Stimulated activated naive CD8-positive, alpha-beta T cell treated with anti-CD3 and anti-CD28 coated beads, Interleukin-15, Interleukin-2, amounts not matched to agents 100 ng/mL and 50 ng/mL, for 24 hours (primary cell): ENCODE measurements around the gene CD177.
"Not testable (repeated sequence)": the region's sequence is repeated elsewhere in the genome, so short reads cannot be mapped to it uniquely, and the experiment has no call there.

ENCODE experiments used
- H3K27ac Mint-ChIP-seq: one replicate; pipeline ENCODE4 v1.8.0; 2021; ENCODE audit warnings: mild to moderate bottlenecking, mixed read lengths
- H3K27me3 Mint-ChIP-seq: one replicate; pipeline ENCODE4 v1.8.0; 2021; ENCODE audit warnings: mixed read lengths
- H3K36me3 Mint-ChIP-seq: one replicate; pipeline ENCODE4 v1.8.0; 2021; ENCODE audit warnings: low read depth, mixed read lengths
- H3K4me1 Mint-ChIP-seq: one replicate; pipeline ENCODE4 v1.8.0; 2021; ENCODE audit warnings: low read depth, mixed read lengths
- H3K4me3 Mint-ChIP-seq: one replicate; pipeline ENCODE4 v1.8.0; 2021; ENCODE audit warnings: mild to moderate bottlenecking, mixed read lengths
- H3K9me3 Mint-ChIP-seq: one replicate; pipeline ENCODE4 v1.8.0; 2021; ENCODE audit warnings: mixed read lengths

The CD177 gene

GRCh38 chr19:43353606-43354304 is at the start of gene CD177:
Gene CD177 (plus strand): TSS chr19:43353686. CDS start chr19:43353715, 29 bp downstream.
- no peaks in the 10 kb centered on the region for H3K27me3 Mint-ChIP-seq
- no peaks in the 10 kb centered on the region for H3K9me3 Mint-ChIP-seq
- no peaks in the 10 kb centered on the region for H3K36me3 Mint-ChIP-seq
- H3K4me1 Mint-ChIP-seq: no peaks in the 10 kb centered on the region
- no peak within 1 kb of the TSS for H3K27ac Mint-ChIP-seq
- H3K4me3 Mint-ChIP-seq: no peak within 1 kb of the TSS

GRCh38 chr19:43305642-43306041 is 47.8 kb upstream of the CD177 start:
- H3K4me1 Mint-ChIP-seq: no peaks in the 10 kb centered on the region
- H3K27ac Mint-ChIP-seq: no peak overlapping the region
- H3K4me3 Mint-ChIP-seq: no peak overlapping the region
- H3K36me3 Mint-ChIP-seq: no peaks in the 10 kb centered on the region
- no peaks in the 10 kb centered on the region for H3K9me3 Mint-ChIP-seq
- peaks cover 22% of the 10 kb centered on the region for H3K27me3 Mint-ChIP-seq

- Mint-ChIP-seq H3K4me1 (no peaks in the 10 kb centered on the region), H3K36me3 (no peaks in the 10 kb centered on the region), H3K27me3 (peaks cover 22% of the 10 kb centered on the region), H3K27ac (no peak overlapping the region), H3K4me3 (no peak overlapping the region), H3K9me3 (no peaks in the 10 kb centered on the region)
Observed at GRCh38 chr19:43306097-43306496, 47.4 kb upstream of the CD177 start.

GRCh38 chr19:43308244-43308815 is 45.2 kb upstream of the CD177 start:
- Mint-ChIP-seq H3K4me1 (no peaks in the 10 kb centered on the region), H3K36me3 (no peaks in the 10 kb centered on the region), H3K4me3 (no peak overlapping the region), H3K9me3 (no peaks in the 10 kb centered on the region), H3K27ac (no peak overlapping the region), H3K27me3 (peaks cover 13% of the 10 kb centered on the region)

- Mint-ChIP-seq H3K27ac (no peak overlapping the region), H3K9me3 (no peaks in the 10 kb centered on the region), H3K4me3 (no peak overlapping the region), H3K4me1 (no peaks in the 10 kb centered on the region), H3K36me3 (no peaks in the 10 kb centered on the region), H3K27me3 (peaks cover 11% of the 10 kb centered on the region)
Observed at GRCh38 chr19:43309466-43309865, 44.0 kb upstream of the CD177 start.

- Mint-ChIP-seq H3K4me1 (no peaks in the 10 kb centered on the region), H3K27me3 (peaks cover 11% of the 10 kb centered on the region), H3K36me3 (no peaks in the 10 kb centered on the region), H3K27ac (no peak overlapping the region), H3K9me3 (no peaks in the 10 kb centered on the region), H3K4me3 (no peak overlapping the region)
Observed at GRCh38 chr19:43310221-43310620, 43.3 kb upstream of the CD177 start.

GRCh38 chr19:43311256-43311655 is 42.2 kb upstream of the CD177 start:
- Mint-ChIP-seq H3K27ac (no peak overlapping the region), H3K27me3 (peaks cover 11% of the 10 kb centered on the region), H3K4me3 (no peak overlapping the region), H3K36me3 (no peaks in the 10 kb centered on the region), H3K4me1 (no peaks in the 10 kb centered on the region), H3K9me3 (no peaks in the 10 kb centered on the region)

- Mint-ChIP-seq H3K4me3 (no peak overlapping the region), H3K9me3 (no peaks in the 10 kb centered on the region), H3K27me3 (peaks cover 11% of the 10 kb centered on the region), H3K27ac (no peak overlapping the region), H3K4me1 (no peaks in the 10 kb centered on the region), H3K36me3 (no peaks in the 10 kb centered on the region)
Observed at GRCh38 chr19:43311706-43312105, 41.8 kb upstream of the CD177 start.

GRCh38 chr19:43313711-43314495 is 39.6 kb upstream of the CD177 start:
- Mint-ChIP-seq H3K27ac (no peak overlapping the region), H3K9me3 (no peaks in the 10 kb centered on the region), H3K27me3 (no peaks in the 10 kb centered on the region), H3K4me1 (no peaks in the 10 kb centered on the region), H3K36me3 (no peaks in the 10 kb centered on the region), H3K4me3 (no peak overlapping the region)

- Mint-ChIP-seq H3K4me1 (no peaks in the 10 kb centered on the region), H3K27me3 (no peaks in the 10 kb centered on the region), H3K36me3 (no peaks in the 10 kb centered on the region), H3K4me3 (no peak overlapping the region), H3K9me3 (no peaks in the 10 kb centered on the region), H3K27ac (no peak overlapping the region)
Observed at GRCh38 chr19:43315851-43316250, 37.6 kb upstream of the CD177 start.

- no peaks in the 10 kb centered on the region for H3K36me3 Mint-ChIP-seq
- H3K27me3 Mint-ChIP-seq: no peaks in the 10 kb centered on the region
- no peaks in the 10 kb centered on the region for H3K9me3 Mint-ChIP-seq
- no peaks in the 10 kb centered on the region for H3K4me1 Mint-ChIP-seq
- H3K4me3 Mint-ChIP-seq: no peak overlapping the region
- no peak overlapping the region for H3K27ac Mint-ChIP-seq
Observed at GRCh38 chr19:43316591-43317319, 36.7 kb upstream of the CD177 start.

- H3K36me3 Mint-ChIP-seq: no peaks in the 10 kb centered on the region
- H3K27ac Mint-ChIP-seq: no peak overlapping the region
- no peaks in the 10 kb centered on the region for H3K4me1 Mint-ChIP-seq
- no peaks in the 10 kb centered on the region for H3K27me3 Mint-ChIP-seq
- no peak overlapping the region for H3K4me3 Mint-ChIP-seq
- no peaks in the 10 kb centered on the region for H3K9me3 Mint-ChIP-seq
Observed at GRCh38 chr19:43318203-43318602, 35.3 kb upstream of the CD177 start.

- Mint-ChIP-seq H3K9me3 (no peaks in the 10 kb centered on the region), H3K27ac (no peak overlapping the region), H3K27me3 (no peaks in the 10 kb centered on the region), H3K4me3 (no peak overlapping the region), H3K36me3 (no peaks in the 10 kb centered on the region), H3K4me1 (no peaks in the 10 kb centered on the region)
Observed at GRCh38 chr19:43318796-43319314, 34.6 kb upstream of the CD177 start.

- no peak overlapping the region for H3K27ac Mint-ChIP-seq
Observed at GRCh38 chr19:43320546-43320945, 32.9 kb upstream of the CD177 start.

GRCh38 chr19:43326761-43327160 is 26.7 kb upstream of the CD177 start:
- not testable (repeated sequence) for H3K27ac Mint-ChIP-seq, H3K36me3 Mint-ChIP-seq, H3K4me3 Mint-ChIP-seq

More at GRCh38 chr19:43320546-43320945, 32.9 kb upstream of the CD177 start:
- H3K4me1 Mint-ChIP-seq: no peaks in the 10 kb centered on the region
- no peaks in the 10 kb centered on the region for H3K9me3 Mint-ChIP-seq
- H3K4me3 Mint-ChIP-seq: no peak overlapping the region
- no peaks in the 10 kb centered on the region for H3K36me3 Mint-ChIP-seq
- H3K27me3 Mint-ChIP-seq: no peaks in the 10 kb centered on the region

More at GRCh38 chr19:43326761-43327160, 26.7 kb upstream of the CD177 start:
- not testable (repeated sequence) for H3K4me1 Mint-ChIP-seq, H3K9me3 Mint-ChIP-seq, H3K27me3 Mint-ChIP-seq
